Measurements from ENCODE around the gene ACBD4. TPM values are rescaled to one million over a fixed set of nuclear protein-coding genes. Genes with fewer than 3 reads are reported as not detected.

The ACBD4 gene
- total RNA-seq, 4 donors from 2014 or later, result 7.8 to 37.7 (median 26.1) TPM

GRCh38 chr17:45138911-45139532 is 3.5 kb downstream of the ACBD4 start:
- Histone ChIP-seq H3K4me3 (no peak overlapping the region), H3K27ac (no peak overlapping the region), H3K9me3 (no peaks in the 10 kb centered on the region), H3K4me1 (peaks cover 0 to 5% of the 10 kb centered on the region in 2 donors), H3K36me3 (no peaks in the 10 kb centered on the region), H3K27me3 (no peaks in the 10 kb centered on the region)
- TF ChIP-seq POLR2A (IDR thresholded peaks at IDR 0.05) (no peak), CTCF (IDR thresholded peaks at IDR 0.05) (no peak)
- DNase-seq, result no peak
- intact Hi-C loops (cut with DNase I; ENCODE audit: low total_unique reads), result loop anchor here (5.0 kb wide), 1 partner anchor 58 kb away; no protein-coding TSS in a partner anchor

- no peak for DNase-seq
- intact Hi-C loops (cut with DNase I; ENCODE audit: low total_unique reads), result loop anchor here (5.0 kb wide), 1 partner anchor 58 kb away; no protein-coding TSS in a partner anchor
- Histone ChIP-seq H3K27ac (no peak overlapping the region), H3K27me3 (no peaks in the 10 kb centered on the region), H3K9me3 (no peaks in the 10 kb centered on the region), H3K36me3 (no peaks in the 10 kb centered on the region), H3K4me1 (peaks cover 0 to 4% of the 10 kb centered on the region in 2 donors), H3K4me3 (no peak overlapping the region)
- no peak for TF ChIP-seq POLR2A (IDR thresholded peaks at IDR 0.05)
- no peak for TF ChIP-seq CTCF (IDR thresholded peaks at IDR 0.05)
These were observed 4.0 kb downstream of the ACBD4 start for GRCh38 chr17:45139533-45139920.

- TF ChIP-seq CTCF (IDR thresholded peaks at IDR 0.05) (no peak), POLR2A (IDR thresholded peaks at IDR 0.05) (no peak)
- Histone ChIP-seq H3K27ac (peak overlapping the region; percentile 94 to 99), H3K27me3 (no peaks in the 10 kb centered on the region), H3K4me3 (peak overlapping the region; percentile 33 to 46), H3K36me3 (no peaks in the 10 kb centered on the region), H3K4me1 (peaks cover 5 to 7% of the 10 kb centered on the region in 2 donors), H3K9me3 (no peaks in the 10 kb centered on the region)
- intact Hi-C loops (cut with DNase I; ENCODE audit: low total_unique reads), result no loop called here
- DNase-seq, result no peak
These were observed 7.7 kb downstream of the ACBD4 start for GRCh38 chr17:45143094-45143670.

- H3K27me3 ChIP-seq, result no peaks in the 10 kb centered on the region
- TF ChIP-seq POLR2A (IDR thresholded peaks at IDR 0.05), result peak in 1 of 2 donors; percentile 49
- no peak for TF ChIP-seq CTCF (IDR thresholded peaks at IDR 0.05)
- peaks cover 5 to 7% of the 10 kb centered on the region in 2 donors for H3K4me1 ChIP-seq
- H3K9me3 ChIP-seq, result no peaks in the 10 kb centered on the region
- peak overlapping the region; percentile 33 to 46 for H3K4me3 ChIP-seq
- peak overlapping the region; percentile 94 to 99 for H3K27ac ChIP-seq
- DNase-seq, result peak; percentile 96 to 97
- H3K36me3 ChIP-seq, result no peaks in the 10 kb centered on the region
- intact Hi-C loops (cut with DNase I; ENCODE audit: low total_unique reads), result no loop called here
These were observed 8.3 kb downstream of the ACBD4 start for GRCh38 chr17:45143767-45144198.
